Measurements from ENCODE around the gene EFCC1. TPM values are rescaled to one million over a fixed set of nuclear protein-coding genes. Genes with fewer than 3 reads are reported as not detected.

The EFCC1 gene
- total RNA-seq, 2 donors from 2014 or later: 1.3 to 1.7 TPM

GRCh38 chr3:129005526-129006303, 4.6 kb downstream of the EFCC1 start:
- DNase-seq: peak; percentile 64
- H3K9ac ChIP-seq (ENCODE audit: low read depth in 2 of 2, low read length in 2 of 2): peak overlapping the region in 1 of 2 donors; percentile 6
- no peaks in the 10 kb centered on the region for H3K9me3 ChIP-seq
- H3K36me3 ChIP-seq: no peaks in the 10 kb centered on the region
- intact Hi-C loops (cut with DNase I): no loop called here
- peaks cover 27% of the 10 kb centered on the region for H3K27me3 ChIP-seq
- H3K27ac ChIP-seq: peak overlapping the region; percentile 10
- H3K4me3 ChIP-seq: no peak overlapping the region
- no peak for TF ChIP-seq CTCF (IDR thresholded peaks at IDR 0.05)
- peaks cover 6% of the 10 kb centered on the region for H3K4me1 ChIP-seq

GRCh38 chr3:129006864-129007263, 5.8 kb downstream of the EFCC1 start:
- DNase-seq: no peak
- Histone ChIP-seq H3K4me1 (peaks cover 6% of the 10 kb centered on the region), H3K36me3 (no peaks in the 10 kb centered on the region), H3K27me3 (peaks cover 16% of the 10 kb centered on the region), H3K9me3 (no peaks in the 10 kb centered on the region), H3K27ac (no peak overlapping the region), H3K4me3 (no peak overlapping the region), H3K9ac (ENCODE audit: low read depth in 2 of 2, low read length in 2 of 2) (no peak overlapping the region)
- TF ChIP-seq CTCF (IDR thresholded peaks at IDR 0.05): no peak
- intact Hi-C loops (cut with DNase I): no loop called here

GRCh38 chr3:129007792-129008191, 6.7 kb downstream of the EFCC1 start:
- H3K4me3 ChIP-seq: no peak overlapping the region
- no peaks in the 10 kb centered on the region for H3K36me3 ChIP-seq
- no peak for TF ChIP-seq CTCF (IDR thresholded peaks at IDR 0.05)
- H3K9me3 ChIP-seq: no peaks in the 10 kb centered on the region
- peaks cover 6% of the 10 kb centered on the region for H3K4me1 ChIP-seq
- H3K27ac ChIP-seq: no peak overlapping the region
- H3K27me3 ChIP-seq: peaks cover 9% of the 10 kb centered on the region
- DNase-seq: no peak
- H3K9ac ChIP-seq (ENCODE audit: low read depth in 2 of 2, low read length in 2 of 2): no peak overlapping the region
- intact Hi-C loops (cut with DNase I): no loop called here

GRCh38 chr3:129009266-129009665, 8.2 kb downstream of the EFCC1 start:
- Histone ChIP-seq H3K9ac (ENCODE audit: low read depth in 2 of 2, low read length in 2 of 2) (no peak overlapping the region), H3K4me1 (peaks cover 6% of the 10 kb centered on the region), H3K4me3 (no peak overlapping the region), H3K9me3 (no peaks in the 10 kb centered on the region), H3K27me3 (no peaks in the 10 kb centered on the region), H3K36me3 (no peaks in the 10 kb centered on the region), H3K27ac (no peak overlapping the region)
- no peak for TF ChIP-seq CTCF (IDR thresholded peaks at IDR 0.05)
- intact Hi-C loops (cut with DNase I): no loop called here
- no peak for DNase-seq

- H3K27ac ChIP-seq: no peak overlapping the region
- H3K4me3 ChIP-seq: no peak overlapping the region
- intact Hi-C loops (cut with DNase I): no loop called here
- no peak overlapping the region for H3K9ac ChIP-seq (ENCODE audit: low read depth in 2 of 2, low read length in 2 of 2)
- no peaks in the 10 kb centered on the region for H3K27me3 ChIP-seq
- H3K36me3 ChIP-seq: no peaks in the 10 kb centered on the region
- peaks cover 2% of the 10 kb centered on the region for H3K4me1 ChIP-seq
- DNase-seq: no peak
- H3K9me3 ChIP-seq: no peaks in the 10 kb centered on the region
- TF ChIP-seq CTCF (IDR thresholded peaks at IDR 0.05): no peak
Observed at GRCh38 chr3:129010310-129010956, 9.3 kb downstream of the EFCC1 start.
